Epithelial cell of esophagus (primary cell): ENCODE measurements around the gene SLC6A8.
"Not testable (repeated sequence)": the region's sequence is repeated elsewhere in the genome, so short reads cannot be mapped to it uniquely, and the experiment has no call there.

Experiments
- DNase-seq: peaks from one replicate; pipeline ENCODE4 v3.0.0; 2010; ENCODE audit warnings: low read depth
- H3K4me3 ChIP-seq: 2 replicates; pipeline ENCODE4 v1.5.1; 2011; ENCODE audit warnings: mild to moderate bottlenecking, low read length, control low read depth
- CTCF ChIP-seq: IDR thresholded peaks from 2 replicates; pipeline ENCODE4 v1.5.1; 2011; ENCODE audit warnings: low read depth, mild to moderate bottlenecking, low read length, control low read depth, inconsistent platforms; ENCODE audit not compliant: insufficient read depth; ENCODE audit errors: missing control alignments

SLC6A8 gene

GRCh38 chrX:153690466-153690865 is 2.7 kb downstream of the SLC6A8 start:
- H3K4me3 ChIP-seq = peak overlapping the region; percentile 44
- TF ChIP-seq CTCF = no peak
- no peak for DNase-seq

- not testable (repeated sequence) for DNase-seq
These were observed 3.5 kb downstream of the SLC6A8 start for GRCh38 chrX:153691032-153691827.

GRCh38 chrX:153692003-153692402 is 4.3 kb downstream of the SLC6A8 start:
- no peak overlapping the region for H3K4me3 ChIP-seq
- DNase-seq = no peak
- TF ChIP-seq CTCF = no peak

More at GRCh38 chrX:153691032-153691827, 3.5 kb downstream of the SLC6A8 start:
- not testable (repeated sequence) for H3K4me3 ChIP-seq

- TF ChIP-seq CTCF = no peak
- H3K4me3 ChIP-seq = no peak overlapping the region
- no peak for DNase-seq
These were observed 5.0 kb downstream of the SLC6A8 start for GRCh38 chrX:153692611-153693156.

- H3K4me3 ChIP-seq = no peak overlapping the region
- peak; percentile 63 for DNase-seq
- no peak for TF ChIP-seq CTCF
These were observed 5.7 kb downstream of the SLC6A8 start for GRCh38 chrX:153693216-153694086.

- not testable (repeated sequence) for DNase-seq, H3K4me3 ChIP-seq
These were observed 6.5 kb downstream of the SLC6A8 start for GRCh38 chrX:153694256-153694655.

GRCh38 chrX:153694687-153695270 is 7.1 kb downstream of the SLC6A8 start:
- DNase-seq = no peak
- TF ChIP-seq CTCF = no peak
- H3K4me3 ChIP-seq = no peak overlapping the region
